Measurements from ENCODE around the gene RGL2. TPM values are rescaled to one million over a fixed set of nuclear protein-coding genes. Genes with fewer than 3 reads are reported as not detected.

Gene RGL2
- total RNA-seq, 2 donors from 2014 or later, result 85.6 to 98.0 TPM

GRCh38 chr6:33317669-33318425 is 19.1 kb upstream of the RGL2 start, which contains the start of gene ZBTB22:
TSS of gene ZBTB22 (minus strand) at chr6:33317744. CDS start at chr6:33316916, 828 bp downstream.
- Mint-ChIP-seq H3K4me1 (peaks cover 40% of the 10 kb centered on the region), H3K27me3 (ENCODE audit: insufficient read depth) (peaks cover 11% of the 10 kb centered on the region), H3K9me3 (no peaks in the 10 kb centered on the region), H3K4me3 (peak within 1 kb of the TSS; percentile 87), H3K36me3 (ENCODE audit: low read depth) (peaks cover 36% of the 10 kb centered on the region), H3K27ac (peak within 1 kb of the TSS; percentile 99)
- H3K36me3 ChIP-seq (ENCODE audit: control insufficient read depth, insufficient read depth, low read length), result peaks cover 30% of the 10 kb centered on the region
- H3K9ac ChIP-seq (ENCODE audit: extremely low read depth, low read length, poor library complexity, severe bottlenecking), result peak within 1 kb of the TSS; percentile 31
- DNase-seq, result peak; percentile 99
- peak within 1 kb of the TSS; percentile 55 for H3K27ac ChIP-seq (ENCODE audit: low read depth, low read length)
- peaks cover 10% of the 10 kb centered on the region for H3K27me3 ChIP-seq (ENCODE audit: control insufficient read depth, insufficient read depth, low read length, poor library complexity, severe bottlenecking)
- WGBS, 2 experiments (ENCODE audit: insufficient coverage in 1 of 2, insufficient read length in 1 of 2), result 2 to 3% methylated on average over 21 to 44 of the region's 44 CpGs
- H3K4me1 ChIP-seq (ENCODE audit: control insufficient read depth, insufficient read depth, low read length), result peaks cover 17% of the 10 kb centered on the region
- H3K9me3 ChIP-seq (ENCODE audit: control insufficient read depth, low read length), result no peaks in the 10 kb centered on the region
- peak within 1 kb of the TSS; percentile 89 for H3K4me3 ChIP-seq (ENCODE audit: low read length)
- TF ChIP-seq CTCF (conservative IDR thresholded peaks at IDR 0.05), result no peak

- 0 to 1% methylated on average over 1 to 14 of the region's 27 CpGs for WGBS, 2 experiments (ENCODE audit: insufficient coverage in 1 of 2, insufficient read length in 1 of 2)
- Mint-ChIP-seq H3K9me3 (no peaks in the 10 kb centered on the region), H3K36me3 (ENCODE audit: low read depth) (peaks cover 36% of the 10 kb centered on the region), H3K4me1 (peaks cover 43% of the 10 kb centered on the region), H3K27ac (peak overlapping the region; percentile 74), H3K4me3 (peak overlapping the region; percentile 87), H3K27me3 (ENCODE audit: insufficient read depth) (peaks cover 12% of the 10 kb centered on the region)
- peak overlapping the region; percentile 43 for H3K4me3 ChIP-seq (ENCODE audit: low read length)
- peaks cover 12% of the 10 kb centered on the region for H3K27me3 ChIP-seq (ENCODE audit: control insufficient read depth, insufficient read depth, low read length, poor library complexity, severe bottlenecking)
- H3K36me3 ChIP-seq (ENCODE audit: control insufficient read depth, insufficient read depth, low read length), result peaks cover 30% of the 10 kb centered on the region
- peaks cover 17% of the 10 kb centered on the region for H3K4me1 ChIP-seq (ENCODE audit: control insufficient read depth, insufficient read depth, low read length)
- TF ChIP-seq CTCF (conservative IDR thresholded peaks at IDR 0.05), result no peak
- H3K9ac ChIP-seq (ENCODE audit: extremely low read depth, low read length, poor library complexity, severe bottlenecking), result no peak overlapping the region
- no peak for DNase-seq
- no peak overlapping the region for H3K27ac ChIP-seq (ENCODE audit: low read depth, low read length)
- H3K9me3 ChIP-seq (ENCODE audit: control insufficient read depth, low read length), result no peaks in the 10 kb centered on the region
Observed at GRCh38 chr6:33317419-33317668, 18.6 kb upstream of the RGL2 start.

GRCh38 chr6:33316603-33317418 is 18.1 kb upstream of the RGL2 start:
- no peaks in the 10 kb centered on the region for H3K9me3 Mint-ChIP-seq
- peaks cover 13% of the 10 kb centered on the region for H3K27me3 Mint-ChIP-seq (ENCODE audit: insufficient read depth)
- H3K4me1 Mint-ChIP-seq, result peaks cover 43% of the 10 kb centered on the region
- Histone ChIP-seq H3K27ac (ENCODE audit: low read depth, low read length) (no peak overlapping the region), H3K27me3 (ENCODE audit: control insufficient read depth, insufficient read depth, low read length, poor library complexity, severe bottlenecking) (peaks cover 17% of the 10 kb centered on the region), H3K4me3 (ENCODE audit: low read length) (peak overlapping the region; percentile 43), H3K9me3 (ENCODE audit: control insufficient read depth, low read length) (no peaks in the 10 kb centered on the region), H3K36me3 (ENCODE audit: control insufficient read depth, insufficient read depth, low read length) (peaks cover 30% of the 10 kb centered on the region), H3K9ac (ENCODE audit: extremely low read depth, low read length, poor library complexity, severe bottlenecking) (no peak overlapping the region), H3K4me1 (ENCODE audit: control insufficient read depth, insufficient read depth, low read length) (peaks cover 17% of the 10 kb centered on the region)
- H3K36me3 Mint-ChIP-seq (ENCODE audit: low read depth), result peaks cover 36% of the 10 kb centered on the region
- 76 to 77% methylated on average over 14 to 17 of the region's 19 CpGs for WGBS, 2 experiments (ENCODE audit: insufficient coverage in 1 of 2, insufficient read length in 1 of 2)
- H3K4me3 Mint-ChIP-seq, result peak overlapping the region; percentile 87
- DNase-seq, result peak; percentile 49
- no peak for TF ChIP-seq CTCF (conservative IDR thresholded peaks at IDR 0.05)
- peak overlapping the region; percentile 74 for H3K27ac Mint-ChIP-seq

Measured in endodermal cell (in vitro differentiated cells).